ENCODE data around the gene S100A8.
"Not testable (repeated sequence)": the region's sequence is repeated elsewhere in the genome, so short reads cannot be mapped to it uniquely, and the experiment has no call there.

S100A8 gene

GRCh38 chr1:153353226-153353947 lies 37.5 kb downstream of the S100A8 start:
- no peak for DNase-seq (ENCODE audit: low read depth, low spot score)
- no peak overlapping the region for H3K4me3 ChIP-seq (ENCODE audit: low read length)

- no peak overlapping the region for H3K4me3 ChIP-seq (ENCODE audit: low read length)
- DNase-seq (ENCODE audit: low read depth, low spot score) = peak; percentile 71
Observed at GRCh38 chr1:153352523-153352922, 38.4 kb downstream of the S100A8 start.

DNA sequence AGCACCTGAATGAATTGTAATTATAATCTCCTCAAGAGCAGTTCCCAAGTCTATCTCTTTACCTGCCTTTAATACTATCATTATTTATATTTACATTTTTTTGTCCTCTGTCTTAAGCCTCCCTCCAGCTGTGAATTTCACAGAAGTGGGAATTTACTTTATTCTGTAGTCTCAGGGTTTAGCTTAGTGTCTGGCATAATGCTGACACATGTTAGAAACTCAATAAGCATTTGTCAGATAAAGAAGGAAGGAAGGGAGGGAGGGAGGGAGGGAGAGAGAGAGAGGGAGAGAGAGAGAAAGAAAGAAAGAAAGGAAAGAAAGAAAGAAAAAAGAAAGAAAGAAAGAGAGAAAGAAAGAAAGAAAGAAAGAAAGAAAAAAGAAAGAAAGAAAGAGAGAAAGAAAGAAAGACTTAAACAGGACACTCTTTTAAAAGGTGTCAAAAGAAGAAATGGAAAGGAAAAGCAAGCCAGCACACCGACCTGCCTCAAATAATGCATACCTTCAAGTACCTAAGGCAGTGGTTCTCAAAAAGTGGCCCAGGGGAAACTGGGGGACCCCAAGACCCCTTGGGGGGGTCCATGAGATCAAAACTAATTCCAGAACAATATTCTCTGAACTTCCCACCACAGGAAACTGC lies 40.4 kb downstream of the S100A8 start:
- no peak for DNase-seq (ENCODE audit: low read depth, low spot score)
- H3K4me3 ChIP-seq (ENCODE audit: low read length) = no peak overlapping the region

DNA sequence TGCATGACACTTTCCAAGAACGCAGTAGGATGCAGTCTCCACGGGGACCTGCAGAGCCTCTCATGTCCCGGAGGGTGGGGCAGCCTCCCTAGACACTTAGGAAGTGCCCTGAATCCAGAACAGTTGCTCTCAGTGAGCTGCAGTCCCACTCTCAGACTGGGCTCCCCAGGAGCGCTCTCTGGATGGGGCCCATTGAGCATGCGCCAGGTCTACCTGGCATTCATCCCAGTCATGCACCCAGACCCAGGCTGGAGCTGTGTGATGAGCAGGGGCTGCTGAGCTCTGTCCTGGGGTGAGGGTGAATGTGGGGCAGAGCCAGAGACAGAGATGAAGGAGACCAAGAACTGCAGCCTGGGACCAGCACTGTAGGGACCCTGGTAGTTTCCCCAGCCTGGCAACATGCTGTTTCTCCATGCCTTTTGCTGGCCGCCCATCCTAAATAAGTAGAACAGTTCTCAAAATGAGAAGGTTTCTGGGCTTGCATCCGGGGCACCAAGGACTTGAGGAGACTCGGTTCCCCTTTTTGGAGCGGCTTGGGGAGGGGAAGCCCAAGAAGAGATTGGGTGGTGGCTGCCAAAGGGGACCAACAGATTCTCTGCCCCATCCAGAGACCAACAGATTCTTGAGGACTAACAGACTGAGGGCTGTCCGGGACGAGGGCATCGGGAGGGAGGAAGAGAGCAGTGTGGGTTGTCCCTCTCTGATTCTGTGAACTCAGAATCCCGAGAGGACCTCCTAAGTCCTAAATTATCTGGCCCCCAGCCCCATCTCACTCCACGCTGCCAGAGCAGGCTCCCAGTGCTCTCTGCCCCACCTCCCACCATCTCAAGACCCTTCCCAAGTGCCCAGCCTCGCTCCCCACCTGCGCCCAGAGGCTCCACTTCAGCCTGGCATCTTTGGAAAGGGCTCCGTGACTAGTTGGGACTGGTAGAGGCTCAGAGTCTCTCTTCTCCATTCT lies 41.2 kb downstream of the S100A8 start:
- H3K4me3 ChIP-seq (ENCODE audit: low read length) = no peak overlapping the region
- DNase-seq (ENCODE audit: low read depth, low spot score) = no peak

- no peak within 1 kb of the TSS for H3K4me3 ChIP-seq (ENCODE audit: low read length)
- DNase-seq (ENCODE audit: low read depth, low spot score) = no peak
Observed at GRCh38 chr1:153348511-153349362, 42.1 kb downstream of the S100A8 start, which contains the start of gene PGLYRP4. Gene PGLYRP4, minus strand, starts transcription at chr1:153348841. Its CDS starts 909 bp downstream, at chr1:153347932.

DNA sequence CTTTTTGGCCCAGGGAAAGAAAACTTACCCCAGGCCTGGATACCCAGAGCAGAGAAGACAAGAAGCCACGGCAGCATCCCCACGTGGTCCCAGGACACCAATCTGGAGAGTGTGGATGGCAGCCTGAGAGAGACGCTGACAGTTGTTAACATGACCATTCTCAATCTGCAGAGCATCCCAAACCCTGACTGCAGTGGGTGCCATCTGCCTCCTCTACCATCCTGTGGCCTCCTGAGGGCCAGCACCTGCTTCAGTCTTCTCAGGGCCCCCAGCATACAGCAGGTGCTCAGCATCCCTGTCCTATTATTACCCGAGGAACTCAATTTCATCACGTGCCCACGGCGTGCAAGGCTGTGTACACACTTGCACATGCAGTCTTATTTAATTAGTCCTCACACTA lies 43.0 kb downstream of the S100A8 start:
- DNase-seq (ENCODE audit: low read depth, low spot score) = no peak
- H3K4me3 ChIP-seq (ENCODE audit: low read length) = no peak overlapping the region

GRCh38 chr1:153347049-153347448 lies 43.8 kb downstream of the S100A8 start:
- DNase-seq (ENCODE audit: low read depth, low spot score); H3K4me3 ChIP-seq (ENCODE audit: low read length): not testable (repeated sequence)

GRCh38 chr1:153346077-153346723 lies 44.7 kb downstream of the S100A8 start:
- DNase-seq (ENCODE audit: low read depth, low spot score) = peak; percentile 42

GRCh38 chr1:153345187-153346076 lies 45.4 kb downstream of the S100A8 start:
- DNase-seq (ENCODE audit: low read depth, low spot score) = peak; percentile 68
- H3K4me3 ChIP-seq (ENCODE audit: low read length) = peak overlapping the region; percentile 32

More at GRCh38 chr1:153346077-153346723, 44.7 kb downstream of the S100A8 start:
- peak overlapping the region; percentile 32 for H3K4me3 ChIP-seq (ENCODE audit: low read length)

DNA sequence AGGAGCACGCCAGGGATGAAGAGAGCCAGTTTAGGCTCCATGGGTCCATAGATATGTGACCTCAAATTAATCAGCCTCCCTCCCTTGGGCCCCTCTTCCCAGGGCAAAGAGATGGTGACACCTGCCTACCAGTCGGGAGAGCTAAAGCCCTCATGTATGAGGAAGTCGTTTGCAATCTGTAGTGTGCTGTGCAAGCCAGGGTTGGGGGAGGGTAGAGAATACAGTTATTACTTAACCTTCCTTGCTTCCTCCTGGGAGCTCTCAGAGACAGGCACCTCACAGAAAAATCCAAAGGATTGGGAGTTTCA lies 46.2 kb downstream of the S100A8 start:
- peak; percentile 61 for DNase-seq (ENCODE audit: low read depth, low spot score)
- no peak overlapping the region for H3K4me3 ChIP-seq (ENCODE audit: low read length)

- H3K4me3 ChIP-seq (ENCODE audit: low read length) = no peak overlapping the region
- peak; percentile 64 for DNase-seq (ENCODE audit: low read depth, low spot score)
Observed at GRCh38 chr1:153343811-153344717, 46.8 kb downstream of the S100A8 start.

DNA sequence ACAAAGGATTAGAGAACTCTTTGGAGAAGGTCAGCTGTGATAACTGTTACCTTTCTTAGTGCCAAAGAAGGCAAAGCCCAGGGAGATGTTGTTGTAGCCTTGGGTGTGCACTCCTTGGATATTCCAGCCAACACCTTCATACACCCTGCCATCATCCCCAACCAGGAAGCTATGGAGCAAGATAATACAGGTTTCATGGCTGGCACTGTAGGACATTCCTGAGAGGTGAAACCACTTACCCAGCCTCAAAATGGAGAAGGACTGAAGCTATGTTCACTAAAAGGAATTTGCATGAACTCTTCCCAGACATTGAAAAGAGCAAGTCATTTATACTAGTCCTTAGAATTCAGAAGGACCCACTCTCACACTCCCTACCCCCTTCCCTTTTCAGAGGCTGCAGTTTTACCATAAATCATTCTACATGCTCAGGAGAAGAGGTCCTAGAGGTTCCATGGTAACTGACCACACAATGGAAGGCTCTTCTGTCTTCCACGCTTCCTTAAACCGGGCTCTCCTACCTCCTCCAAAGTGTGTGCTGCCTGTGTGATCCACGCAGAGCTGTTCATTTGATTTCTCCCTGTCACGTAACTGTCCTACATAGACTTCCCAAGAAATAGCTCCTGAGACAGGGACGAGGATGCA lies 47.7 kb downstream of the S100A8 start:
- H3K4me3 ChIP-seq (ENCODE audit: low read length) = no peak overlapping the region; the same call in 1 of the 2 replicates
- no peak for DNase-seq (ENCODE audit: low read depth, low spot score)

DNA sequence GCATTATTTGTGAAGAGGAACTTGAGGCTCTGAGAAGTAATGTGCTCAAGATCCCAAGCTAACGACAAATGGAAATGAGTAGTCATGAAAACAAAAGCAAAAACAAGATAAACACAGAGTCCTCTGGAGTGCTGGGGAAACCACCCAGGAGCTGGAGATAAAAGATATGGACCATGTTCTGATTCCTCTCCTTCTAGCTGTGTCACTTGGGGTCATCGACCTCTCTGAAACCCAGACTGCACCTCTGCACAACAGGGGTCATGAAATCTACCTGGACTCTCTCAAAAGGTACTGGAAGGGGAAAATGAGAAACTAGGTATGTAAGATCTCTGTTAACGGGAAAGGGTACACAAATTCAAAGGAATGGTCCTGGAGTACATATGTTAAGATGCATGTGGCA lies 48.7 kb downstream of the S100A8 start:
- H3K4me3 ChIP-seq (ENCODE audit: low read length) = no peak overlapping the region
- DNase-seq (ENCODE audit: low read depth, low spot score) = no peak

- no peak overlapping the region for H3K4me3 ChIP-seq (ENCODE audit: low read length)
- DNase-seq (ENCODE audit: low read depth, low spot score) = no peak
Observed at GRCh38 chr1:153341431-153341934, 49.4 kb downstream of the S100A8 start.

- no peak overlapping the region for H3K4me3 ChIP-seq (ENCODE audit: low read length)
Observed at GRCh38 chr1:153340356-153340755, 50.5 kb downstream of the S100A8 start.

More at GRCh38 chr1:153340356-153340755, 50.5 kb downstream of the S100A8 start:
- DNase-seq (ENCODE audit: low read depth, low spot score) = no peak

All from Jurkat, Clone E6-1 (cell line).